ENCODE results near the gene CDKAL1. TPM values are rescaled to one million over a fixed set of nuclear protein-coding genes. Genes with fewer than 3 reads are reported as not detected.

The CDKAL1 gene
- total RNA-seq, 1 experiment from 2014 or later = 20.6 TPM

DNA sequence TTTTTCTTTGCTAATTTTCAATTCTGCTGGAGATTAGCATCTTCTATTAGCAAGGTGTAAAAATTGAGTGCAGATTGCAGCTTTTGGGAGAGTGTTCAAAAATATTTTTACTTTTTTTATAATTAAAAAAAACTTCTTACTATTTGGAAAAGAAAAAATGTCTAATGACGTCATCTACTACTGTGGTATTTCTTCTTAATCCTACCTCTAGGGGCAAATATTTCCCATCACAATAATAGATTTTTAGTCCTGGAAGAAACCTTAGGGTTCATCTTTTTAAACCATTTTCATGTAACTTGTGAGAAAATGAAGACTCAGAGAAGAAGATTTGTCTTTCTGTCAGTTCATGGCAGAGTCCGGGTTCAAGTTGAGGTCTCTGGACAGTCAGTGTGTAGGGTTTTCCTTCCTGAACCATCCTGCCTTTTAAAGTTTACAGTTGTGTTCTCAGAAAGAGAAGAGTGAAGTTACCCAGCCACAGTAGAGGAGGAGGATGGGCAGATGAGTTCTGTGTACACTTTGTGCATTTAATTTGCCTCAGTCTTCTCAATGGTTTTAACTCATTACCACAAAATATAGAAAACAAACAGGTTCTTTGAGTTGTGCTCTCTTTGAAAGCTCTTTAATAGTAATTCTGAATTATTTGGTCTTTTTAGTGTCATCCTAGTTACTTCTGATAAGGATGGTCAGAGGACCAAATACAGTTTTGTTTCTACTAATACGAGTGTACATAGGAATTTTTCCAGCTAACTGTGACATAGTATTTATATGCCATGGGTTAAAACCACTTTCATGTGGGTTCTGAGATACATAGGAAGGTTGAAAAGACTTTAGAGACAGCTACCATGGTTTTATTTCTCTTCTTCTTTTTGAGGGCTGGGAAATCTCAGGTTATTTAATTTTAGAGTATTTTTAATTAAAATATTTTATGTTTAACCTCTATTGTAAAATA is 184.7 kb downstream of the CDKAL1 start:
- no peak for DNase-seq (ENCODE audit: low spot score)
- H3K27ac Mint-ChIP-seq = no peak overlapping the region
- peaks cover 2% of the 10 kb centered on the region; the same call in 1 of the 2 replicates for H3K36me3 Mint-ChIP-seq
- no peaks in the 10 kb centered on the region for H3K27me3 Mint-ChIP-seq (ENCODE audit: low read depth)
- no peak overlapping the region for H3K4me3 Mint-ChIP-seq
- ChIA-PET CTCF (no interaction called here), POLR2A (no interaction called here)
- H3K9me3 Mint-ChIP-seq = no peaks in the 10 kb centered on the region
- peaks cover 29% of the 10 kb centered on the region for H3K4me1 Mint-ChIP-seq
- no peak for ATAC-seq
- TF ChIP-seq SMAD4 (CRISPR knock-in tag; IDR thresholded peaks at IDR 0.05) = no peak
- TF ChIP-seq, protein P1, sequence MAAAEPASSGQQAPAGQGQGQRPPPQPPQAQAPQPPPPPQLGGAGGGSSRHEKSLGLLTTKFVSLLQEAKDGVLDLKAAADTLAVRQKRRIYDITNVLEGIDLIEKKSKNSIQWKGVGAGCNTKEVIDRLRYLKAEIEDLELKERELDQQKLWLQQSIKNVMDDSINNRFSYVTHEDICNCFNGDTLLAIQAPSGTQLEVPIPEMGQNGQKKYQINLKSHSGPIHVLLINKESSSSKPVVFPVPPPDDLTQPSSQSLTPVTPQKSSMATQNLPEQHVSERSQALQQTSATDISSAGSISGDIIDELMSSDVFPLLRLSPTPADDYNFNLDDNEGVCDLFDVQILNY (CRISPR knock-in tag; IDR thresholded peaks at IDR 0.05) = no peak
- no peak for TF ChIP-seq ELF4 (CRISPR knock-in tag; IDR thresholded peaks at IDR 0.05; ENCODE audit: low read depth)
- TF ChIP-seq, protein P2, sequence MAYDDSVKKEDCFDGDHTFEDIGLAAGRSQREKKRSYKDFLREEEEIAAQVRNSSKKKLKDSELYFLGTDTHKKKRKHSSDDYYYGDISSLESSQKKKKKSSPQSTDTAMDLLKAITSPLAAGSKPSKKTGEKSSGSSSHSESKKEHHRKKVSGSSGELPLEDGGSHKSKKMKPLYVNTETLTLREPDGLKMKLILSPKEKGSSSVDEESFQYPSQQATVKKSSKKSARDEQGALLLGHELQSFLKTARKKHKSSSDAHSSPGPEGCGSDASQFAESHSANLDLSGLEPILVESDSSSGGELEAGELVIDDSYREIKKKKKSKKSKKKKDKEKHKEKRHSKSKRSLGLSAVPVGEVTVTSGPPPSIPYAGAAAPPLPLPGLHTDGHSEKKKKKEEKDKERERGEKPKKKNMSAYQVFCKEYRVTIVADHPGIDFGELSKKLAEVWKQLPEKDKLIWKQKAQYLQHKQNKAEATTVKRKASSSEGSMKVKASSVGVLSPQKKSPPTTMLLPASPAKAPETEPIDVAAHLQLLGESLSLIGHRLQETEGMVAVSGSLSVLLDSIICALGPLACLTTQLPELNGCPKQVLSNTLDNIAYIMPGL (CRISPR knock-in tag; IDR thresholded peaks at IDR 0.05) = no peak
- TF ChIP-seq ZBTB21 (CRISPR knock-in tag; IDR thresholded peaks at IDR 0.05; ENCODE audit: borderline replicate concordance) = no peak
- TF ChIP-seq CBFB (CRISPR knock-in tag; IDR thresholded peaks at IDR 0.05; ENCODE audit: low read depth) = no peak
- TF ChIP-seq, protein P3, sequence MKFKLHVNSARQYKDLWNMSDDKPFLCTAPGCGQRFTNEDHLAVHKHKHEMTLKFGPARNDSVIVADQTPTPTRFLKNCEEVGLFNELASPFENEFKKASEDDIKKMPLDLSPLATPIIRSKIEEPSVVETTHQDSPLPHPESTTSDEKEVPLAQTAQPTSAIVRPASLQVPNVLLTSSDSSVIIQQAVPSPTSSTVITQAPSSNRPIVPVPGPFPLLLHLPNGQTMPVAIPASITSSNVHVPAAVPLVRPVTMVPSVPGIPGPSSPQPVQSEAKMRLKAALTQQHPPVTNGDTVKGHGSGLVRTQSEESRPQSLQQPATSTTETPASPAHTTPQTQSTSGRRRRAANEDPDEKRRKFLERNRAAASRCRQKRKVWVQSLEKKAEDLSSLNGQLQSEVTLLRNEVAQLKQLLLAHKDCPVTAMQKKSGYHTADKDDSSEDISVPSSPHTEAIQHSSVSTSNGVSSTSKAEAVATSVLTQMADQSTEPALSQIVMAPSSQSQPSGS (CRISPR knock-in tag; IDR thresholded peaks at IDR 0.05; ENCODE audit: borderline replicate concordance, low read depth) = no peak
- TF ChIP-seq, protein P4, sequence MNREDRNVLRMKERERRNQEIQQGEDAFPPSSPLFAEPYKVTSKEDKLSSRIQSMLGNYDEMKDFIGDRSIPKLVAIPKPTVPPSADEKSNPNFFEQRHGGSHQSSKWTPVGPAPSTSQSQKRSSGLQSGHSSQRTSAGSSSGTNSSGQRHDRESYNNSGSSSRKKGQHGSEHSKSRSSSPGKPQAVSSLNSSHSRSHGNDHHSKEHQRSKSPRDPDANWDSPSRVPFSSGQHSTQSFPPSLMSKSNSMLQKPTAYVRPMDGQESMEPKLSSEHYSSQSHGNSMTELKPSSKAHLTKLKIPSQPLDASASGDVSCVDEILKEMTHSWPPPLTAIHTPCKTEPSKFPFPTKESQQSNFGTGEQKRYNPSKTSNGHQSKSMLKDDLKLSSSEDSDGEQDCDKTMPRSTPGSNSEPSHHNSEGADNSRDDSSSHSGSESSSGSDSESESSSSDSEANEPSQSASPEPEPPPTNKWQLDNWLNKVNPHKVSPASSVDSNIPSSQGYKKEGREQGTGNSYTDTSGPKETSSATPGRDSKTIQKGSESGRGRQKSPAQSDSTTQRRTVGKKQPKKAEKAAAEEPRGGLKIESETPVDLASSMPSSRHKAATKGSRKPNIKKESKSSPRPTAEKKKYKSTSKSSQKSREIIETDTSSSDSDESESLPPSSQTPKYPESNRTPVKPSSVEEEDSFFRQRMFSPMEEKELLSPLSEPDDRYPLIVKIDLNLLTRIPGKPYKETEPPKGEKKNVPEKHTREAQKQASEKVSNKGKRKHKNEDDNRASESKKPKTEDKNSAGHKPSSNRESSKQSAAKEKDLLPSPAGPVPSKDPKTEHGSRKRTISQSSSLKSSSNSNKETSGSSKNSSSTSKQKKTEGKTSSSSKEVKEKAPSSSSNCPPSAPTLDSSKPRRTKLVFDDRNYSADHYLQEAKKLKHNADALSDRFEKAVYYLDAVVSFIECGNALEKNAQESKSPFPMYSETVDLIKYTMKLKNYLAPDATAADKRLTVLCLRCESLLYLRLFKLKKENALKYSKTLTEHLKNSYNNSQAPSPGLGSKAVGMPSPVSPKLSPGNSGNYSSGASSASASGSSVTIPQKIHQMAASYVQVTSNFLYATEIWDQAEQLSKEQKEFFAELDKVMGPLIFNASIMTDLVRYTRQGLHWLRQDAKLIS (CRISPR knock-in tag; IDR thresholded peaks at IDR 0.05; ENCODE audit: borderline replicate concordance) = no peak
- TF ChIP-seq GTF2I (CRISPR knock-in tag; conservative IDR thresholded peaks at IDR 0.05) = no peak
- TF ChIP-seq, protein P5, sequence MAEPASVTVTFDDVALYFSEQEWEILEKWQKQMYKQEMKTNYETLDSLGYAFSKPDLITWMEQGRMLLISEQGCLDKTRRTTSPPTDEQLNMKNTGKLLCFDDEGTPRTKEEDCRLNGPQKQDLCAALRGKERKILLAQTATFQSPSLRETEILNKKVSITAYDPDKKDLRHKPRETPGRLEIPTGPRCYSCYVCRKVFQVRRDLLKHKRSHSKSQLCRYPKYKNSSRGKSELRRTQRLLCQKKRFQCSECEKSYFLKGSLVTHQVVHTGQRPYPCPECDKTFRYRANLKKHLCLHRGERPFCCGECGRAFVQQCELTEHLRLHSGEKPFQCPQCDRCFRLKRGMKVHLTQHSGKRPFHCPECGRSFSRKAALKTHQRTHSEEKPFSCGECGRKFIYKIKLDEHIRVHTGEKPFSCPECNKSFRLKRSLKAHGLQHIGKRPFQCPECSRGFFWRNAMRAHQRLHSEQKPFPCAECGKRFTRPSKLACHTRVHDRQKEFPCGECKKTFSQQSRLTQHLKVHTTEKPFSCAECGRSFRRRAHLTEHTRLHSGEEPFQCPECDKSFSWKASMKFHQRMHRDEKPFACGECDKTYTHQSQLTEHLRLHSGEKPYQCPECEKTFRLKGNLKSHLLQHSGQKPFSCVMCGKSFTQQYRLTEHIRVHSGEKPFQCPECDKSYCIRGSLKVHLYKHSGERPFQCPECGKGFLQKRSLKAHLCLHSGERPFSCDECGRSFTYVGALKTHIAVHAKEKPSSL (CRISPR knock-in tag; conservative IDR thresholded peaks at IDR 0.05) = no peak
- TF ChIP-seq, protein P6, sequence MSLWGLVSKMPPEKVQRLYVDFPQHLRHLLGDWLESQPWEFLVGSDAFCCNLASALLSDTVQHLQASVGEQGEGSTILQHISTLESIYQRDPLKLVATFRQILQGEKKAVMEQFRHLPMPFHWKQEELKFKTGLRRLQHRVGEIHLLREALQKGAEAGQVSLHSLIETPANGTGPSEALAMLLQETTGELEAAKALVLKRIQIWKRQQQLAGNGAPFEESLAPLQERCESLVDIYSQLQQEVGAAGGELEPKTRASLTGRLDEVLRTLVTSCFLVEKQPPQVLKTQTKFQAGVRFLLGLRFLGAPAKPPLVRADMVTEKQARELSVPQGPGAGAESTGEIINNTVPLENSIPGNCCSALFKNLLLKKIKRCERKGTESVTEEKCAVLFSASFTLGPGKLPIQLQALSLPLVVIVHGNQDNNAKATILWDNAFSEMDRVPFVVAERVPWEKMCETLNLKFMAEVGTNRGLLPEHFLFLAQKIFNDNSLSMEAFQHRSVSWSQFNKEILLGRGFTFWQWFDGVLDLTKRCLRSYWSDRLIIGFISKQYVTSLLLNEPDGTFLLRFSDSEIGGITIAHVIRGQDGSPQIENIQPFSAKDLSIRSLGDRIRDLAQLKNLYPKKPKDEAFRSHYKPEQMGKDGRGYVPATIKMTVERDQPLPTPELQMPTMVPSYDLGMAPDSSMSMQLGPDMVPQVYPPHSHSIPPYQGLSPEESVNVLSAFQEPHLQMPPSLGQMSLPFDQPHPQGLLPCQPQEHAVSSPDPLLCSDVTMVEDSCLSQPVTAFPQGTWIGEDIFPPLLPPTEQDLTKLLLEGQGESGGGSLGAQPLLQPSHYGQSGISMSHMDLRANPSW (CRISPR knock-in tag; conservative IDR thresholded peaks at IDR 0.05; ENCODE audit: low read depth) = no peak
- TF ChIP-seq CREB1 (CRISPR knock-in tag; IDR thresholded peaks at IDR 0.05) = no peak
- TF ChIP-seq, protein P7, sequence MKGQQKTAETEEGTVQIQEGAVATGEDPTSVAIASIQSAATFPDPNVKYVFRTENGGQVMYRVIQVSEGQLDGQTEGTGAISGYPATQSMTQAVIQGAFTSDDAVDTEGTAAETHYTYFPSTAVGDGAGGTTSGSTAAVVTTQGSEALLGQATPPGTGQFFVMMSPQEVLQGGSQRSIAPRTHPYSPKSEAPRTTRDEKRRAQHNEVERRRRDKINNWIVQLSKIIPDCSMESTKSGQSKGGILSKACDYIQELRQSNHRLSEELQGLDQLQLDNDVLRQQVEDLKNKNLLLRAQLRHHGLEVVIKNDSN (CRISPR knock-in tag; IDR thresholded peaks at IDR 0.05) = no peak
- no peak for TF ChIP-seq ZNF232 (CRISPR knock-in tag; IDR thresholded peaks at IDR 0.05)
- TF ChIP-seq TP53 (CRISPR knock-in tag; IDR thresholded peaks at IDR 0.05) = no peak
- TF ChIP-seq RELA (CRISPR knock-in tag; IDR thresholded peaks at IDR 0.05; ENCODE audit: borderline replicate concordance) = no peak
- TF ChIP-seq NR2C2 (CRISPR knock-in tag; IDR thresholded peaks at IDR 0.05) = no peak
- TF ChIP-seq NR3C1 (CRISPR knock-in tag; conservative IDR thresholded peaks at IDR 0.05; ENCODE audit: low read depth) = no peak
- no peak for TF ChIP-seq ZNF423 (CRISPR knock-in tag; IDR thresholded peaks at IDR 0.05)
- TF ChIP-seq, protein P8, sequence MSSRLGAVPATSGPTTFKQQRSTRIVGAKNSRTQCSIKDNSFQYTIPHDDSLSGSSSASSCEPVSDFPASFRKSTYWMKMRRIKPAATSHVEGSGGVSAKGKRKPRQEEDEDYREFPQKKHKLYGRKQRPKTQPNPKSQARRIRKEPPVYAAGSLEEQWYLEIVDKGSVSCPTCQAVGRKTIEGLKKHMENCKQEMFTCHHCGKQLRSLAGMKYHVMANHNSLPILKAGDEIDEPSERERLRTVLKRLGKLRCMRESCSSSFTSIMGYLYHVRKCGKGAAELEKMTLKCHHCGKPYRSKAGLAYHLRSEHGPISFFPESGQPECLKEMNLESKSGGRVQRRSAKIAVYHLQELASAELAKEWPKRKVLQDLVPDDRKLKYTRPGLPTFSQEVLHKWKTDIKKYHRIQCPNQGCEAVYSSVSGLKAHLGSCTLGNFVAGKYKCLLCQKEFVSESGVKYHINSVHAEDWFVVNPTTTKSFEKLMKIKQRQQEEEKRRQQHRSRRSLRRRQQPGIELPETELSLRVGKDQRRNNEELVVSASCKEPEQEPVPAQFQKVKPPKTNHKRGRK (CRISPR knock-in tag; IDR thresholded peaks at IDR 0.05; ENCODE audit: borderline replicate concordance) = no peak
